Transverse colon (tissue), 4 donors: ENCODE results near the gene EYA4. TPM values are rescaled to one million over a fixed set of nuclear protein-coding genes. Genes with fewer than 3 reads are reported as not detected.

Experiments
- DNase-seq: peaks from one replicate; pipeline ENCODE4 v3.0.0-alpha.2; 2019
- H3K27ac ChIP-seq, 4 donors: fragments of 200-600 bp; sonication (generic); 2 replicates each; pipeline ENCODE4 v1.5.1; 2016 to 2018; ENCODE audit warnings: inconsistent platforms in 4 of 4
- H3K27me3 ChIP-seq: fragments of 200-600 bp; sonication (generic); 2 replicates; pipeline ENCODE4 v1.5.1; 2017; ENCODE audit warnings: inconsistent platforms
- H3K36me3 ChIP-seq, 4 donors: fragments of 200-600 bp; sonication (generic); 2 replicates each; pipeline ENCODE4 v1.5.1; 2017 to 2019; ENCODE audit warnings: inconsistent platforms in 4 of 4
- H3K4me1 ChIP-seq, 4 donors: fragments of 200-600 bp; sonication (generic); 2 replicates each; pipeline ENCODE4 v1.5.1; 2017 to 2020; ENCODE audit warnings: inconsistent platforms in 4 of 4
- H3K4me3 ChIP-seq, 4 donors: fragments of 200-600 bp; sonication (generic); 1 replicate in 1 of 4; 2 replicates in 3 of 4; pipeline versions ENCODE4 v1.5.1 to v1.6.1; 2017 to 2019; ENCODE audit warnings: inconsistent platforms in 4 of 4
- H3K9me3 ChIP-seq, 2 donors: fragments of 200-600 bp; sonication (generic); 2 replicates each; pipeline ENCODE4 v1.5.1; 2017 to 2019; ENCODE audit warnings: inconsistent platforms in 2 of 2
- EP300 ChIP-seq: sonication (generic); formaldehyde crosslinking; IDR thresholded peaks from one replicate; pipeline ENCODE4 v1.6.1; 2017; ENCODE audit warnings: antibody characterized with exemption, low read depth
- POLR2A ChIP-seq: fragments of 450-650 bp; IDR thresholded peaks from one replicate; pipeline ENCODE4 v1.6.1; 2016; ENCODE audit warnings: antibody characterized with exemption, mild to moderate bottlenecking, moderate library complexity
- POLR2AphosphoS5 ChIP-seq, 3 donors: sonication (generic); formaldehyde crosslinking; IDR thresholded peaks; one replicate each; pipeline ENCODE4 v1.6.1; 2016; ENCODE audit warnings: antibody characterized with exemption in 3 of 3
- WGBS, 2 donors: methylation state at CpG; one replicate each; pipeline ENCODE4 v1.1.5; 2018; ENCODE audit warnings: low coverage in 1 of 2; 5-methylcytosine and 5-hydroxymethylcytosine counted together
- in situ Hi-C, 4 donors: fragments of 200-750 bp; cut with MboI; loops; one replicate each; pipeline versions ENCODE4 v1.15.0 to v1.15.1; 2017; ENCODE audit warnings: low sequenced_read_pairs in 3 of 4, low pct_ligation_motif_present in 1 of 4, low pct_unique_long_range_greater_than_20kb in 1 of 4
- intact Hi-C: fragments of 100-400 bp; cut with DNase I; formaldehyde crosslinking; loops from one replicate; pipeline ENCODE4 v1.15.1; 2023; ENCODE audit warnings: low total_unique reads
- total RNA-seq, 4 donors: library from RNA; depleted of rRNA; stranded (reverse); fragments of >200 nt; gene quantifications; one replicate each; pipeline ENCODE4 v1.1.0, GENCODE V29; 2016
- TF ChIP-seq, protein P1 (sequence below), 5 experiments: fragments of 200-600 bp in 3 of 5; fragments of 450-650 bp in 2 of 5; sonication (generic) in 3 of 5; IDR thresholded peaks; 1 replicate in 2 of 5; 2 replicates in 3 of 5; pipeline ENCODE4 v1.5.1; 2016 to 2017; ENCODE audit warnings: antibody characterized with exemption in 5 of 5, inconsistent platforms in 3 of 5, mild to moderate bottlenecking in 2 of 5, moderate library complexity in 1 of 5

EYA4 gene
- total RNA-seq, 4 donors from 2014 or later = 0.27 to 0.64 TPM; not detected in 2

DNA sequence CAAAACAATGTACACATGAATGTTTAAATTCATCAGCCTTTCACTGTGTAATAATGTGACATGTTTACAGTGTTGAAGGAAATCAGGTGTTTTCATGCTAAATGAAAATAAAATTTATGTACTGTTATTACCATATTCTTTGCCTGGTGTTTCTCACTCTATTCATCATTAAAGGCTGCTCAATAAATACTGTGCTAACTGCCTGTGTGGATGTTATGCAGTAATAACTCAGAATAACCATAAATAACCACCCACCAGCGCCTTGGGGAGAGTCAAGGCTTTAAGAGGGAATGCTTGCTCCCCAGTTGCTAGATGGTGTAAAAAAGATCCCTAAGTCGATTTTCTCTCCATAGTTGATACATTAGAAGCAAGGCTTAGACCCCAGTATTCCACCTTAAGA, 299.9 kb downstream of the EYA4 start:
- WGBS, 2 donors = 36 to 54% methylated on average over 2 of the region's 2 CpGs
- in situ Hi-C loops = no loop called here
- no peaks in the 10 kb centered on the region for H3K36me3 ChIP-seq

DNA sequence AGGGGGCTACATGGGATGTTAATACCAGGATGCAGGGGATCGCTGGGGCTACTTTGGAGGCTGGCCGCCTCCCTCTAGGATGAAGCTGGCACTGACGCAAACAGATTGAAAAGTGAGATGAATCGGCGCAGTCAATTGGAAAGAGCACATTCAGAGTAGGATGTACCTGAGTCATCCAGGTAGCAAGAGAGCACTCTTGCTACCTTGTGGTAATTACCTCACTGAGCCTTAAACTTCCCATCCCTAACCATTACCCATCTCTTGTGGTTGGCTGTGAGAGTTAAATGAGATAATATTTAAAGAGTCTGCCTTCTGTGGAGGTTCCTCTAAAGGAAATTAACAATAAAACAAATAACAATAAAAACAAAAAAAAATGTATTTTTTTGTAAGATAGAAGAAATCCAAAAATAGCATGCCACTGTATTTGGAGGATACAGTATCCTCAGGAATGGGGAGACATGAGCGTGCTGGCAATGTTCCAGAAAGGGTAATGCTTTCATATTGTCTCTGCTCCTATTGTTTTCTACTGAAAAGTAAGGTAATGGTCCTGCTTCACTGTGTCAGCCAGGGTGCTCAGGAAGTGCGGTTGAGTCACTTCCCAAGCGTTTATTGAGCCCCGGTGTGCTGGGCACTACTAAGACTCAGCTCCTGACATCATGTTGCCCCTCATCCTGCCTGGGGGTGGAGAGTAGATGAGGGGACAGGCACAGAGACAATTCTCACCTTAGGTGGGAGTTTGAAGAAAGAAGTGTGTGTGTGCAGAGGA, 301.1 kb downstream of the EYA4 start:
- no peaks in the 10 kb centered on the region for H3K4me1 ChIP-seq
- TF ChIP-seq POLR2AphosphoS5 (IDR thresholded peaks at IDR 0.05) = no peak
- TF ChIP-seq POLR2A = no peak
- TF ChIP-seq, protein P1, sequence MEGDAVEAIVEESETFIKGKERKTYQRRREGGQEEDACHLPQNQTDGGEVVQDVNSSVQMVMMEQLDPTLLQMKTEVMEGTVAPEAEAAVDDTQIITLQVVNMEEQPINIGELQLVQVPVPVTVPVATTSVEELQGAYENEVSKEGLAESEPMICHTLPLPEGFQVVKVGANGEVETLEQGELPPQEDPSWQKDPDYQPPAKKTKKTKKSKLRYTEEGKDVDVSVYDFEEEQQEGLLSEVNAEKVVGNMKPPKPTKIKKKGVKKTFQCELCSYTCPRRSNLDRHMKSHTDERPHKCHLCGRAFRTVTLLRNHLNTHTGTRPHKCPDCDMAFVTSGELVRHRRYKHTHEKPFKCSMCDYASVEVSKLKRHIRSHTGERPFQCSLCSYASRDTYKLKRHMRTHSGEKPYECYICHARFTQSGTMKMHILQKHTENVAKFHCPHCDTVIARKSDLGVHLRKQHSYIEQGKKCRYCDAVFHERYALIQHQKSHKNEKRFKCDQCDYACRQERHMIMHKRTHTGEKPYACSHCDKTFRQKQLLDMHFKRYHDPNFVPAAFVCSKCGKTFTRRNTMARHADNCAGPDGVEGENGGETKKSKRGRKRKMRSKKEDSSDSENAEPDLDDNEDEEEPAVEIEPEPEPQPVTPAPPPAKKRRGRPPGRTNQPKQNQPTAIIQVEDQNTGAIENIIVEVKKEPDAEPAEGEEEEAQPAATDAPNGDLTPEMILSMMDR (IDR thresholded peaks at IDR 0.05) = no peak
- TF ChIP-seq EP300 = no peak
- H3K27ac ChIP-seq = no peak overlapping the region
- H3K9me3 ChIP-seq = no peaks in the 10 kb centered on the region
- WGBS, 2 donors = 78 to 100% methylated on average over 1 to 9 of the region's 9 CpGs
- in situ Hi-C loops (no loop called here), intact Hi-C loops (no loop called here)
- no peak overlapping the region for H3K4me3 ChIP-seq
- H3K36me3 ChIP-seq = no peaks in the 10 kb centered on the region
- H3K27me3 ChIP-seq = no peaks in the 10 kb centered on the region
- DNase-seq = no peak

More for the DNA sequence above, 299.9 kb downstream of the EYA4 start:
- Histone ChIP-seq H3K4me1 (no peaks in the 10 kb centered on the region), H3K9me3 (no peaks in the 10 kb centered on the region), H3K27ac (no peak overlapping the region), H3K27me3 (no peaks in the 10 kb centered on the region), H3K4me3 (no peak overlapping the region)
- no peak for DNase-seq
- intact Hi-C loops = no loop called here
- no peak for TF ChIP-seq POLR2AphosphoS5 (IDR thresholded peaks at IDR 0.05)
- no peak for TF ChIP-seq EP300
- no peak for TF ChIP-seq POLR2A
- TF ChIP-seq, protein P1 (IDR thresholded peaks at IDR 0.05) = no peak

DNA sequence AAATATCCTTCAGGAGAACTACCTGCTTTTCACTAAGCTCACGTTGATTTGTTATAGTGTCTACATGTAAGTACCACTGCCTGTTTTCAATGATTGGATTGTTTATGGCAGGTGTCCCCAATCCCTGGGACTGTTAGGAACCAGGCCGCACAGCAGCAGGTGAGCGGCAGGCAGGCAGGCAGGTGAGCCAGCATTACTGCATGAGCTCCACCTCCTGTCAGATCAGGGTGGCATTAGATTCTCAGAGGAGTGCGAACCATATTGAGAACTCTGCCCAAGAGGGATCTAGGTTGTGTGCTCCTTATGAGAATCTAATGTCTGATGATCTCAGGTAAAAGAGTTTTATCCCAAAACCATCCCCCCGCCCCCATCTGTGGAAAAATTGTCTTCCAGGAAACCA, 303.3 kb downstream of the EYA4 start:
- H3K27me3 ChIP-seq = no peaks in the 10 kb centered on the region
- H3K4me1 ChIP-seq = no peaks in the 10 kb centered on the region
- intact Hi-C loops (no loop called here), in situ Hi-C loops (no loop called here)
- H3K36me3 ChIP-seq = no peaks in the 10 kb centered on the region
- no peak for DNase-seq
- TF ChIP-seq POLR2AphosphoS5 (IDR thresholded peaks at IDR 0.05) (no peak), EP300 (no peak), POLR2A (no peak)
- TF ChIP-seq, protein P1 (IDR thresholded peaks at IDR 0.05) = no peak
- no peak overlapping the region for H3K27ac ChIP-seq
- WGBS, 2 donors = 91 to 100% methylated on average over 1 to 5 of the region's 5 CpGs
- no peaks in the 10 kb centered on the region for H3K9me3 ChIP-seq
- no peak overlapping the region for H3K4me3 ChIP-seq

DNA sequence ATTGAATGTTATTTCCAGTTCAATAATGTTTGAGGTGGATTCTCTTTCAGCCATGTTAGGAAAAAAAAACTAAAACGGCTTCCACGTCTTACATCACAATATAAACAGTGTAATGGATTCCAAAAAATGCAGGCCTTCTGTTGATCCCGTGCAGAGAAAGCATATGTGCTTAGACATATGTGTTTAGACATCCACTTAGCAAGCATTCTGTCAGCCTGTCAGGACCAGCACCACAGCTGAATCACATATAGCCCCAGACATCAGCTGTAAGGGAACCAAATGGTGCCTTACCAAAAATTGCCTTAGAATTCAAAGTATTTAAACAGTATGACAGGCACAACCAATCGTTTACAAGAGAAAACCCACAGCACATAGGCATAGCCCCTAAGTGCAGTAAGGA, 304.9 kb downstream of the EYA4 start:
- intact Hi-C loops (no loop called here), in situ Hi-C loops (no loop called here)
- Histone ChIP-seq H3K27ac (no peak overlapping the region), H3K27me3 (no peaks in the 10 kb centered on the region), H3K9me3 (no peaks in the 10 kb centered on the region), H3K36me3 (no peaks in the 10 kb centered on the region), H3K4me3 (no peak overlapping the region), H3K4me1 (no peaks in the 10 kb centered on the region)
- TF ChIP-seq POLR2AphosphoS5 (IDR thresholded peaks at IDR 0.05) = no peak
- no peak for TF ChIP-seq POLR2A
- TF ChIP-seq, protein P1 (IDR thresholded peaks at IDR 0.05) = no peak
- TF ChIP-seq EP300 = no peak
- 40 to 52% methylated on average over 4 of the region's 4 CpGs for WGBS, 2 donors
- no peak for DNase-seq
